Loucy (cell line): ENCODE data around the gene NHLRC2.
A peak's percentile ranks its signal among the peaks of the same experiment; 100 is the strongest.
"Not testable (repeated sequence)": the region's sequence is repeated elsewhere in the genome, so short reads cannot be mapped to it uniquely, and the experiment has no call there.

ENCODE experiments used
- H2AFZ ChIP-seq: fragments of 200-600 bp; sonication (generic); 2 replicates; pipeline ENCODE4 v1.6.0; 2016; ENCODE audit warnings: antibody characterized with exemption, mild to moderate bottlenecking, low read length, moderate library complexity
- H3F3A ChIP-seq: fragments of 200-600 bp; 2 replicates; pipeline ENCODE4 v1.6.0; 2016; ENCODE audit warnings: antibody characterized with exemption, low read depth, mild to moderate bottlenecking
- H3K27me3 ChIP-seq: fragments of 200-600 bp; sonication (generic); 2 replicates; pipeline ENCODE4 v1.6.1; 2014; ENCODE audit warnings: low read length, mild to moderate bottlenecking; ENCODE audit not compliant: insufficient read depth, poor library complexity, severe bottlenecking
- H3K36me3 ChIP-seq: fragments of 200-600 bp; sonication (generic); 2 replicates; pipeline ENCODE4 v1.6.1; 2016; ENCODE audit warnings: low read length; ENCODE audit not compliant: insufficient read depth
- H3K4me1 ChIP-seq: fragments of 200-600 bp; sonication (generic); 2 replicates; pipeline ENCODE4 v1.5.1; 2014; ENCODE audit warnings: low read length, mild to moderate bottlenecking; ENCODE audit not compliant: insufficient read depth, poor library complexity, severe bottlenecking
- H3K4me2 ChIP-seq: fragments of 200-600 bp; sonication (generic); 2 replicates; pipeline ENCODE4 v1.6.0; 2014; ENCODE audit warnings: antibody characterized with exemption, low read length, low read depth, mild to moderate bottlenecking; ENCODE audit not compliant: poor library complexity, severe bottlenecking
- H3K4me3 ChIP-seq: fragments of 200-600 bp; sonication (generic); 2 replicates; pipeline ENCODE4 v1.5.1; 2014; ENCODE audit warnings: low read length, mild to moderate bottlenecking, mixed read lengths; ENCODE audit not compliant: poor library complexity, severe bottlenecking
- H3K79me2 ChIP-seq: fragments of 200-600 bp; sonication (generic); 2 replicates; pipeline ENCODE4 v1.6.1; 2014; ENCODE audit warnings: low read length; ENCODE audit not compliant: insufficient read depth
- H3K9ac ChIP-seq: fragments of 200-600 bp; sonication (generic); 2 replicates; pipeline ENCODE4 v1.6.0; 2014; ENCODE audit warnings: mild to moderate bottlenecking, low read depth, low read length, moderate library complexity; ENCODE audit not compliant: poor library complexity, severe bottlenecking
- H3K9me2 ChIP-seq: fragments of 200-600 bp; sonication (generic); replicated peaks from 2 replicates; pipeline ENCODE4 v1.6.1; 2016; ENCODE audit warnings: low read depth, low read length, mixed read lengths
- H3K9me3 ChIP-seq: fragments of 200-600 bp; sonication (generic); 2 replicates; pipeline ENCODE4 v1.6.1; 2014; ENCODE audit warnings: mild to moderate bottlenecking, antibody characterized with exemption, low read length, low read depth; ENCODE audit not compliant: insufficient read depth
- H4K20me1 ChIP-seq: fragments of 200-600 bp; sonication (generic); 2 replicates; pipeline ENCODE4 v1.6.0; 2014; ENCODE audit warnings: antibody characterized with exemption, low read length, mild to moderate bottlenecking; ENCODE audit not compliant: insufficient read depth, poor library complexity, severe bottlenecking
- EZH2phosphoT487 ChIP-seq: fragments of 200-600 bp; IDR thresholded peaks from 2 replicates; pipeline ENCODE4 v1.6.1; 2018; ENCODE audit warnings: antibody characterized with exemption, mild to moderate bottlenecking, moderate library complexity, borderline replicate concordance
- TF ChIP-seq, protein P1 (sequence below): fragments of 200-600 bp; sonication (generic); conservative IDR thresholded peaks from 2 replicates; pipeline ENCODE4 v1.5.1; 2014; ENCODE audit warnings: mild to moderate bottlenecking, antibody characterized with exemption, low read length

The NHLRC2 gene

DNA sequence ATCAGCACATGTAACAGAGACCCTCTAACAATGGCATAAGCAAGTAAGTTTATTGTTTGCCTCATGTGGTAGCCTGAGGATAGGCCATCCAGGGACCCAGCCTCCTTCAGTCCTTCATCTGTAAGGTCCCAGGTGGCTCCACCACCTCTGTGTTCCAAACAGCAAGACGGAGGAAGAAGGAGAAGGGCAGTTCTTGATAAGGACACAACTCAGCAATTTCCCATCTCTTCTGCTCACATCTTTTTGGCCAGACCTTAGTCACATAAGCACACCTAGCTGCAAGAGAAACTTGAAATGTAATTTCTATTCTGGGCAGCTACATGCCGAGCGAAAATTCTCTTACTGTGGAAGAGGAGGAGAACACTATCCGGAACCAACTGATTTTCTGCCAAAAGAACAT, 34.5 kb upstream of the NHLRC2 start:
- H3K9me3 ChIP-seq, result no peaks in the 10 kb centered on the region
- no peak overlapping the region for H2AFZ ChIP-seq
- H3K4me1 ChIP-seq, result peaks cover 9% of the 10 kb centered on the region
- H3K9me2 ChIP-seq, result no peaks in the 10 kb centered on the region
- H4K20me1 ChIP-seq, result no peaks in the 10 kb centered on the region
- H3K4me3 ChIP-seq, result no peak overlapping the region
- no peak overlapping the region for H3K9ac ChIP-seq
- H3F3A ChIP-seq, result no peaks in the 10 kb centered on the region
- H3K4me2 ChIP-seq, result no peak overlapping the region
- H3K79me2 ChIP-seq, result no peaks in the 10 kb centered on the region
- TF ChIP-seq, protein P1, sequence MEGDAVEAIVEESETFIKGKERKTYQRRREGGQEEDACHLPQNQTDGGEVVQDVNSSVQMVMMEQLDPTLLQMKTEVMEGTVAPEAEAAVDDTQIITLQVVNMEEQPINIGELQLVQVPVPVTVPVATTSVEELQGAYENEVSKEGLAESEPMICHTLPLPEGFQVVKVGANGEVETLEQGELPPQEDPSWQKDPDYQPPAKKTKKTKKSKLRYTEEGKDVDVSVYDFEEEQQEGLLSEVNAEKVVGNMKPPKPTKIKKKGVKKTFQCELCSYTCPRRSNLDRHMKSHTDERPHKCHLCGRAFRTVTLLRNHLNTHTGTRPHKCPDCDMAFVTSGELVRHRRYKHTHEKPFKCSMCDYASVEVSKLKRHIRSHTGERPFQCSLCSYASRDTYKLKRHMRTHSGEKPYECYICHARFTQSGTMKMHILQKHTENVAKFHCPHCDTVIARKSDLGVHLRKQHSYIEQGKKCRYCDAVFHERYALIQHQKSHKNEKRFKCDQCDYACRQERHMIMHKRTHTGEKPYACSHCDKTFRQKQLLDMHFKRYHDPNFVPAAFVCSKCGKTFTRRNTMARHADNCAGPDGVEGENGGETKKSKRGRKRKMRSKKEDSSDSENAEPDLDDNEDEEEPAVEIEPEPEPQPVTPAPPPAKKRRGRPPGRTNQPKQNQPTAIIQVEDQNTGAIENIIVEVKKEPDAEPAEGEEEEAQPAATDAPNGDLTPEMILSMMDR, result no peak
- no peak for TF ChIP-seq EZH2phosphoT487
- H3K36me3 ChIP-seq, result no peaks in the 10 kb centered on the region
- no peaks in the 10 kb centered on the region for H3K27me3 ChIP-seq

DNA sequence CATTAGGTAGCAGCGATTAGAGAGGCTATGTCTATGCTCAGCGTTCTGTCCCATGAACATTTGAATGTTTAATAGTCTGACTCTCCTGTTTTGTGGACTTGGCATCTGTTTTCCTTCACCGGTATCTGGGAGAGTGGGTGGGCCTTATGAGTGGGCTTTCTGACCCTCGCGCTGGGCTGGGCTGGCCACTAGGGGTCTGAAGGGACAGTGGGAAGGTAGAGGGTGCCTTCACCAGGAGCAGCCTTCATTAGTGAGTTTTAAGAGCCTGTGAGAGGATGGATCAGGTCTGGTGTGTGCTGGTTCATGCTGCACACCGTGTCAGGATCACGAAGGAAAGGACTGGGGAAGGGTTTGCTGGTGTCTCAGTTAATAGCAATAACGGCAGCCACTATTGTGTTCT, 34.0 kb upstream of the NHLRC2 start:
- Histone ChIP-seq H4K20me1 (no peaks in the 10 kb centered on the region), H3K4me1 (peaks cover 9% of the 10 kb centered on the region), H3K9me2 (no peaks in the 10 kb centered on the region), H3K36me3 (no peaks in the 10 kb centered on the region), H3K4me2 (no peak overlapping the region), H3F3A (no peaks in the 10 kb centered on the region), H2AFZ (no peak overlapping the region), H3K9me3 (no peaks in the 10 kb centered on the region), H3K27me3 (no peaks in the 10 kb centered on the region), H3K4me3 (no peak overlapping the region), H3K9ac (no peak overlapping the region), H3K79me2 (no peaks in the 10 kb centered on the region)
- no peak for TF ChIP-seq EZH2phosphoT487
- TF ChIP-seq, protein P1, result peak; percentile 82

DNA sequence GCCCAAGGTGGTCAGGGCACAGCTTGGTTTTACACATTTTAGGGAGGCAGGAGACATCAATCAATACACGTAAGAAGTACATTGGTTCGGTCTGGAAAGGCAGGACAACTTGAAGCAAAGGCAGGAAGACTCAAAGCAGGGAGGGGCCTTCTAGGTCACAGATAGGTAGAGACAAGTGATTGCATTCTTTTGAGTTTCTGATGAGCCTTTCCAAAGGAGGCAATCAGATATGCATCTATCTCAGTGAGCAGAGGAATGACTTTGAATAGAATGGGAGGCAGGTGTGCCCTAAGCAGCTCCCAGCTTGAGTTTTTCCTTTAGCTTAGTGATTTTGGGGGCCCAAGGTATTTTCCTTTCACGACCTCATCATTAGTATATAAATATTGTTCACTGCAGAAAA, 33.2 kb upstream of the NHLRC2 start:
- not testable (repeated sequence) for H3K27me3 ChIP-seq, H2AFZ ChIP-seq, H3K4me2 ChIP-seq, H3K36me3 ChIP-seq, H3F3A ChIP-seq, H3K4me3 ChIP-seq, H3K79me2 ChIP-seq, H3K9me3 ChIP-seq, H3K9ac ChIP-seq, H4K20me1 ChIP-seq, H3K9me2 ChIP-seq
- peaks cover 15% of the 10 kb centered on the region for H3K4me1 ChIP-seq

DNA sequence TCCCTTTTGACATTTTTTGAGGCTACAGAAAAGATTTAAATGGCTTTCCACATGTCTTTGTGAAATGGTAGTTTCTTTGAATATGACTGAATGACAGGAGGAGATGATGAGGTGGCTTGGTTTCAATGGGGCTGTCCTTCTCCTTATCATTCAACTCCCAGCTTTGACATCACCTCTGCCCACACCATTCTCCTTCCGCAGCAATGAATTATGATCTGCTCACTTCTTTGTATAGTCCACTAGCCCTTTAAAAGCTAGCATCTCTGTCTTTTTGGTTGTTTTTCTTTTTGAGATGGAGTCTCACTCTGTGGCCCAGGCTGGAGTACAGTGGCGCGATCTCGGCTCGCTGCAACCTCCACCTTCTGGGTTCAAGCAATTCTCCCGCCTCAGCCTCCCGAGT, 32.3 kb upstream of the NHLRC2 start:
- no peak overlapping the region for H3K4me2 ChIP-seq
- H3K36me3 ChIP-seq, result no peaks in the 10 kb centered on the region
- H3K9me3 ChIP-seq, result no peaks in the 10 kb centered on the region
- no peaks in the 10 kb centered on the region for H3F3A ChIP-seq
- no peak for TF ChIP-seq EZH2phosphoT487
- TF ChIP-seq, protein P1, result no peak
- no peaks in the 10 kb centered on the region for H4K20me1 ChIP-seq
- H3K27me3 ChIP-seq, result no peaks in the 10 kb centered on the region
- H3K4me1 ChIP-seq, result peaks cover 15% of the 10 kb centered on the region
- no peaks in the 10 kb centered on the region for H3K9me2 ChIP-seq
- no peaks in the 10 kb centered on the region for H3K79me2 ChIP-seq
- no peak overlapping the region for H2AFZ ChIP-seq
- no peak overlapping the region for H3K9ac ChIP-seq
- H3K4me3 ChIP-seq, result no peak overlapping the region
